HG02970 (cell line): ENCODE measurements around the gene HMGCS2.

ENCODE experiments used
- ATAC-seq: cut with Tn5 transposase; IDR thresholded peaks from one replicate; pipeline ENCODE4 v1.9.1; 2021; ENCODE audit warnings: mild to moderate bottlenecking, moderate library complexity, moderate number of reproducible peaks; ENCODE audit not compliant: unreplicated experiment, low FRiP score

The HMGCS2 gene

GRCh38 chr1:119703666-119704450 is 64.8 kb downstream of the HMGCS2 start:
- no peak for ATAC-seq

- ATAC-seq: no peak
Observed at GRCh38 chr1:119702384-119702783, 66.3 kb downstream of the HMGCS2 start.

GRCh38 chr1:119701659-119702058 is 67.0 kb downstream of the HMGCS2 start:
- ATAC-seq: no peak

GRCh38 chr1:119700326-119700725 is 68.4 kb downstream of the HMGCS2 start:
- ATAC-seq: no peak
